ENCODE data around the gene HSPB1.

Gene HSPB1

GRCh38 chr7:76316984-76317781 is 14.7 kb downstream of the HSPB1 start:
- Histone ChIP-seq H4K20me1 (ENCODE audit: insufficient read depth) (no peaks in the 10 kb centered on the region), H3K9ac (peak overlapping the region; percentile 56; the same call in 1 of the 2 replicates), H2AFZ (ENCODE audit: low read depth) (peak overlapping the region; percentile 75), H3K79me2 (ENCODE audit: insufficient read depth, low read depth) (no peaks in the 10 kb centered on the region), H3K4me2 (peak overlapping the region; percentile 77), H3K4me3 (IDR thresholded peaks at IDR 0.05; ENCODE audit: insufficient read depth, low read depth, low read length) (no peak overlapping the region), H3K27me3 (ENCODE audit: insufficient read depth, low read depth) (no peaks in the 10 kb centered on the region), H3K4me1 (ENCODE audit: low read depth, poor library complexity, severe bottlenecking) (peaks cover 49% of the 10 kb centered on the region), H3K36me3 (ENCODE audit: insufficient read depth) (no peaks in the 10 kb centered on the region), H3K27ac (peak overlapping the region; percentile 75)
- TF ChIP-seq CTCF (conservative IDR thresholded peaks at IDR 0.05; ENCODE audit: low read depth, low read length): no peak

- Histone ChIP-seq H3K79me2 (ENCODE audit: insufficient read depth, low read depth) (no peaks in the 10 kb centered on the region), H3K27me3 (ENCODE audit: insufficient read depth, low read depth) (no peaks in the 10 kb centered on the region), H3K27ac (peak overlapping the region; percentile 75), H3K36me3 (ENCODE audit: insufficient read depth) (no peaks in the 10 kb centered on the region), H3K4me1 (ENCODE audit: low read depth, poor library complexity, severe bottlenecking) (peaks cover 56% of the 10 kb centered on the region), H4K20me1 (ENCODE audit: insufficient read depth) (no peaks in the 10 kb centered on the region), H3K9ac (peak overlapping the region; percentile 56; the same call in 1 of the 2 replicates), H3K4me3 (IDR thresholded peaks at IDR 0.05; ENCODE audit: insufficient read depth, low read depth, low read length) (no peak overlapping the region), H3K4me2 (peak overlapping the region; percentile 89), H2AFZ (ENCODE audit: low read depth) (peak overlapping the region; percentile 75)
- no peak for TF ChIP-seq CTCF (conservative IDR thresholded peaks at IDR 0.05; ENCODE audit: low read depth, low read length)
Observed at GRCh38 chr7:76317782-76318487, 15.5 kb downstream of the HSPB1 start.

GRCh38 chr7:76318488-76319353 is 16.2 kb downstream of the HSPB1 start:
- Histone ChIP-seq H3K36me3 (ENCODE audit: insufficient read depth) (no peaks in the 10 kb centered on the region), H3K4me3 (IDR thresholded peaks at IDR 0.05; ENCODE audit: insufficient read depth, low read depth, low read length) (no peak overlapping the region), H3K4me1 (ENCODE audit: low read depth, poor library complexity, severe bottlenecking) (peaks cover 63% of the 10 kb centered on the region), H3K4me2 (peak overlapping the region; percentile 89), H4K20me1 (ENCODE audit: insufficient read depth) (no peaks in the 10 kb centered on the region), H3K27ac (peak overlapping the region; percentile 75), H3K9ac (peak overlapping the region; percentile 56; the same call in 1 of the 2 replicates), H3K79me2 (ENCODE audit: insufficient read depth, low read depth) (0 out of 2 replicates have a peak, but pooled peaks cover 3% of the 10 kb centered on the region), H2AFZ (ENCODE audit: low read depth) (peak overlapping the region; percentile 75), H3K27me3 (ENCODE audit: insufficient read depth, low read depth) (no peaks in the 10 kb centered on the region)
- no peak; the same call in 1 of the 2 replicates for TF ChIP-seq CTCF (conservative IDR thresholded peaks at IDR 0.05; ENCODE audit: low read depth, low read length)

- Histone ChIP-seq H3K27me3 (ENCODE audit: insufficient read depth, low read depth) (no peaks in the 10 kb centered on the region), H4K20me1 (ENCODE audit: insufficient read depth) (peaks cover 31% of the 10 kb centered on the region), H3K4me2 (no peak overlapping the region), H3K79me2 (ENCODE audit: insufficient read depth, low read depth) (peaks cover 52% of the 10 kb centered on the region), H3K36me3 (ENCODE audit: insufficient read depth) (peaks cover 26% of the 10 kb centered on the region), H3K4me1 (ENCODE audit: low read depth, poor library complexity, severe bottlenecking) (peaks cover 88% of the 10 kb centered on the region), H3K9ac (no peak overlapping the region), H2AFZ (ENCODE audit: low read depth) (no peak overlapping the region), H3K27ac (no peak overlapping the region), H3K4me3 (IDR thresholded peaks at IDR 0.05; ENCODE audit: insufficient read depth, low read depth, low read length) (no peak overlapping the region)
- TF ChIP-seq CTCF (conservative IDR thresholded peaks at IDR 0.05; ENCODE audit: low read depth, low read length): no peak
Observed at GRCh38 chr7:76325092-76325491, 22.6 kb downstream of the HSPB1 start.
